ENCODE measurements around the gene PRR20G.

The PRR20G gene

DNA sequence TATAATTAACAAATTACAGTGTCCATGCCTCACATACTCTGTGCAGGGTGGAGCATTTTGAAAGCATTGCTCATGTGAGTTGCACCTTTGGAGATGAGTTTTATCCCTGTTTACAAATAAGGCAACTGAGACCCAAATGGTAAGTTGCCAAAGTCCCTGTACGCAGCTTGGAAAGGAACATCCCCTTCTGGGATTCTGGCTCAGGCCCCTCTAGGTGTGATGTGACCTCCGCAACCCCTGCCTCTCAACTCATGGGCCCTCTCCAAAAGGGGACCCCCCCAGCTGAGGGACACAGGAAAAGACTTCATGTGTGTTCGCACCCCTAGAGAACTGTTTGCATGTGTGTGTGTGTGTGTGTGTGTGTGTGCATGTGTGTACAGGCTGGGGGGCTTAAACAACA is 25.3 kb downstream of the PRR20G start:
- TF ChIP-seq, protein P1, sequence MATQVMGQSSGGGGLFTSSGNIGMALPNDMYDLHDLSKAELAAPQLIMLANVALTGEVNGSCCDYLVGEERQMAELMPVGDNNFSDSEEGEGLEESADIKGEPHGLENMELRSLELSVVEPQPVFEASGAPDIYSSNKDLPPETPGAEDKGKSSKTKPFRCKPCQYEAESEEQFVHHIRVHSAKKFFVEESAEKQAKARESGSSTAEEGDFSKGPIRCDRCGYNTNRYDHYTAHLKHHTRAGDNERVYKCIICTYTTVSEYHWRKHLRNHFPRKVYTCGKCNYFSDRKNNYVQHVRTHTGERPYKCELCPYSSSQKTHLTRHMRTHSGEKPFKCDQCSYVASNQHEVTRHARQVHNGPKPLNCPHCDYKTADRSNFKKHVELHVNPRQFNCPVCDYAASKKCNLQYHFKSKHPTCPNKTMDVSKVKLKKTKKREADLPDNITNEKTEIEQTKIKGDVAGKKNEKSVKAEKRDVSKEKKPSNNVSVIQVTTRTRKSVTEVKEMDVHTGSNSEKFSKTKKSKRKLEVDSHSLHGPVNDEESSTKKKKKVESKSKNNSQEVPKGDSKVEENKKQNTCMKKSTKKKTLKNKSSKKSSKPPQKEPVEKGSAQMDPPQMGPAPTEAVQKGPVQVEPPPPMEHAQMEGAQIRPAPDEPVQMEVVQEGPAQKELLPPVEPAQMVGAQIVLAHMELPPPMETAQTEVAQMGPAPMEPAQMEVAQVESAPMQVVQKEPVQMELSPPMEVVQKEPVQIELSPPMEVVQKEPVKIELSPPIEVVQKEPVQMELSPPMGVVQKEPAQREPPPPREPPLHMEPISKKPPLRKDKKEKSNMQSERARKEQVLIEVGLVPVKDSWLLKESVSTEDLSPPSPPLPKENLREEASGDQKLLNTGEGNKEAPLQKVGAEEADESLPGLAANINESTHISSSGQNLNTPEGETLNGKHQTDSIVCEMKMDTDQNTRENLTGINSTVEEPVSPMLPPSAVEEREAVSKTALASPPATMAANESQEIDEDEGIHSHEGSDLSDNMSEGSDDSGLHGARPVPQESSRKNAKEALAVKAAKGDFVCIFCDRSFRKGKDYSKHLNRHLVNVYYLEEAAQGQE (IDR thresholded peaks at IDR 0.05; ENCODE audit: insufficient read depth in 1 of 2, low read depth in 2 of 2, low read length in 2 of 2): no peak
- TF ChIP-seq FOXP2 (optimal IDR thresholded peaks at IDR 0.05; ENCODE audit: borderline replicate concordance, extremely low read depth, extremely low read length, insufficient read depth): no peak
- no peak for TF ChIP-seq SIN3A (IDR thresholded peaks at IDR 0.05; ENCODE audit: borderline replicate concordance, insufficient read depth, low read length)
- no peak for TF ChIP-seq TAF1 (IDR thresholded peaks at IDR 0.05; ENCODE audit: borderline replicate concordance, insufficient read depth, low read length)
- TF ChIP-seq POLR2AphosphoS5 (IDR thresholded peaks at IDR 0.05; ENCODE audit: low read depth, low read length): no peak

DNA sequence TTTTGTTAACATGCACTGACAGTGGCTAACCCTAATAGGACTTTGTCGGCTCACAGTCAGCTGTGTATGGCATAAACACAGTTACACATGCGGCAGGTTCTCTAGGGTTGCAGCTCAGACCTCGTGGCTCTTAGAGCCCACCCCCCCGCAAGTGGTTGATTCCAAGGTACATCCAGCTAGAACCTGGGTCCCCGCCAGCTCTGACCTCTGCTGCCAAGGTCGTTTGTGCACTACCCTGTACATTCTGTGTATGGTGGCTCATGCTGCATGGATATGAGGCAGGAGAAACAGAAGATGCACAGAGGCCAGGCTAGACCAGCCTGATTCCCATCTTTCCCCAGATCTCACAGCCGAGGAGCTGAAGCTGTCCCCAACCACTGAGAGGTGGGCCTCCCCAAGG is 25.9 kb downstream of the PRR20G start:
- TF ChIP-seq TAF1 (IDR thresholded peaks at IDR 0.05; ENCODE audit: borderline replicate concordance, insufficient read depth, low read length): no peak
- TF ChIP-seq, protein P1 (IDR thresholded peaks at IDR 0.05; ENCODE audit: insufficient read depth in 1 of 2, low read depth in 2 of 2, low read length in 2 of 2): no peak
- TF ChIP-seq FOXP2 (optimal IDR thresholded peaks at IDR 0.05; ENCODE audit: borderline replicate concordance, extremely low read depth, extremely low read length, insufficient read depth): no peak
- no peak for TF ChIP-seq POLR2AphosphoS5 (IDR thresholded peaks at IDR 0.05; ENCODE audit: low read depth, low read length)
- no peak for TF ChIP-seq SIN3A (IDR thresholded peaks at IDR 0.05; ENCODE audit: borderline replicate concordance, insufficient read depth, low read length)

DNA sequence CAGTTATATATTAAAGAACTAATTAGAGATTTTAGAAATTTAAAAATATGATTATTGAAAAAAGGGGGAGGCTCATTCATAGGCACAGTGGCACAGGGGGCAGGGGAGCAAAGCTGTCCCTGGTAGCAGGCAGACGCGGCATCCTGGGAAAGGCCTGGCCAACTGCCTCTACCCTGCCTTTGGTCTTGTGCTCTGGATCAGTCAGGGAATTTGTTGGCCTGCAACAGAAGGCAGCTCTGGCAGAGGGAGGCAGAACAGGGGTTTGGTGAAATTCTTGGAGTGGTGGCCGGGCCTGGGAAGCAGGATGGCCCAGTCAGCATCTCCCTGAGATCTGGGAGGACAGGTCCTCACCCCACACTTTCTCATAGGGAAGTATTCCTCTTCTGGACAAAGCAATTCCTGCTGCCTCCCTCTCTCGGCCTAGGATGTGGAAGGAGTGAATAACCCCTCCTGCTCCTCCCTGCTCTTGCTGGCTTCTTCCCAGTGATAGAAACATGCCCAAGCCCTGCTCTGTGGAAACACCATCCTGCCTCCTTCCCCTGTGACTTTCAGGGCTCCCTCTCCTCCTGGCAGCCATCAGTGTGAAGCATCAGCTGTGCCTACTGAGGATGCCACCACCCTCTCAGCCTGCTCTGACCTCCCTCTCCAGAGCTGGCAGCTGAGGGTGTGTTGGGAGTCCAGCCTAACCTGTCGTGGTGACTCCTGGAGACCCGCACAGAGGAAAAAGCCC is 26.9 kb downstream of the PRR20G start:
- TF ChIP-seq POLR2AphosphoS5 (IDR thresholded peaks at IDR 0.05; ENCODE audit: low read depth, low read length) (no peak), TAF1 (IDR thresholded peaks at IDR 0.05; ENCODE audit: borderline replicate concordance, insufficient read depth, low read length) (no peak), SIN3A (IDR thresholded peaks at IDR 0.05; ENCODE audit: borderline replicate concordance, insufficient read depth, low read length) (no peak), FOXP2 (optimal IDR thresholded peaks at IDR 0.05; ENCODE audit: borderline replicate concordance, extremely low read depth, extremely low read length, insufficient read depth) (no peak)
- TF ChIP-seq, protein P1 (IDR thresholded peaks at IDR 0.05; ENCODE audit: insufficient read depth in 1 of 2, low read depth in 2 of 2, low read length in 2 of 2): no peak

DNA sequence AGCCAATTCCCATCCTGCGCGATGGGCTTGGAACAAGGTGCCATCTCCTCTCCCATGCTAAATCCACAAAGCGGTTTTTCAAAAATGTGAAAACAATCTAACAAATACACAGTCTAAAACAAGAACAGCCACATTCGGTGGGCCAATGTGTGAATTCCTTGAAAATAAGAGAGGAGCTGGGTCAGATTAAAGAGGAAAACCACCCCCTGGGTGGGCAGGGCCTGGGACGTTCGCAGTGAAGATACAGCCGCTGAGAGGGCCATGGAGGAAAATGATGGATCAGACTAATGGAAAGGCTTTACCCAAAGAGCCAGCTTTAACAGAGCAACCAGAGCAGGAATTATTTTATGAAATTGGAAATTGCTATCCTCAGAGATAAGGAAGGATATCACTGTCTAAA is 27.4 kb downstream of the PRR20G start:
- TF ChIP-seq SIN3A (IDR thresholded peaks at IDR 0.05; ENCODE audit: borderline replicate concordance, insufficient read depth, low read length): no peak
- TF ChIP-seq, protein P1 (IDR thresholded peaks at IDR 0.05; ENCODE audit: insufficient read depth in 1 of 2, low read depth in 2 of 2, low read length in 2 of 2): no peak
- no peak for TF ChIP-seq POLR2AphosphoS5 (IDR thresholded peaks at IDR 0.05; ENCODE audit: low read depth, low read length)
- TF ChIP-seq FOXP2 (optimal IDR thresholded peaks at IDR 0.05; ENCODE audit: borderline replicate concordance, extremely low read depth, extremely low read length, insufficient read depth): no peak
- TF ChIP-seq TAF1 (IDR thresholded peaks at IDR 0.05; ENCODE audit: borderline replicate concordance, insufficient read depth, low read length): no peak
